Hepatocyte (in vitro differentiated cells): ENCODE data around the gene WDR62.

Experiments
- CTCF ChIP-seq: fragments of 200-600 bp; sonication (generic); IDR thresholded peaks from 2 replicates; pipeline ENCODE4 v1.5.1; 2016; ENCODE audit warnings: antibody characterized with exemption, mild to moderate bottlenecking; ENCODE audit not compliant: poor library complexity
- EZH2phosphoT487 ChIP-seq: fragments of 200-600 bp; sonication (generic); IDR thresholded peaks from one replicate; pipeline ENCODE4 v1.6.1; 2018; ENCODE audit warnings: antibody characterized with exemption, mild to moderate bottlenecking, low read depth, moderate library complexity; ENCODE audit not compliant: unreplicated experiment, severe bottlenecking

- TF ChIP-seq CTCF (no peak), EZH2phosphoT487 (no peak)
These were observed 29.7 kb downstream of the WDR62 start for GRCh38 chr19:36084231-36085009.
